ENCODE measurements around the gene SPATA31C2. TPM values are rescaled to one million over a fixed set of nuclear protein-coding genes. Genes with fewer than 3 reads are reported as not detected.

The SPATA31C2 gene
- total RNA-seq, 1 donor from 2014 or later, result not detected

DNA sequence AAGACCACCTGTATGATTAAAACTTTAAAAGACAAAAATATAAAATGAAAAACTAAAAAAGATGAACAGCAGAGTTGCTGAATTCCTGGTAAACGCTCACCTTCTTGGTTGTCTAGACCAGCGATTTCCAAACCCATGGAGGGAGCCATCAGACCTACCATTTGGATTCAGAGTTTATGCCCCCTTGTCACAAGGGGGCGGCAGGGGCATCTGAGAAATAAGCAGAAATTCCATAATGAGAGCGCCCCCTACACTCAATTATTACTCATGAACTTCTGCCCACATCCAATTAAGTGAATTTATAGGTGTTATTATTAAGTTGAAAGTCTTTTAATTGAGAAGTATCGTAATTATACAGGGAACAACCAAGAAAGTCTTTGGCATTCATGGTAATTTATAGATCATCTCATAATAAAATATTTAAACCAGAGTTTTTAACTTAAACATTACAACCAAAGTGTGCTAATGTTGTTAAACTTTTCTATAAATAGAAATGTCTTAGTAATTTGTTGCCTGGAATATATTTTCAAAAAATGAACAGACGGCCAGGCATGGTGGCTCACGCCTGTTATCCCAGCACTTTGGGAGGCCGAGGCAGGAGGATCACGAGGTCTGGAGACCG, 35.2 kb upstream of the SPATA31C2 start:
- DNase-seq (ENCODE audit: low read depth), result no peak
- TF ChIP-seq, protein P1, sequence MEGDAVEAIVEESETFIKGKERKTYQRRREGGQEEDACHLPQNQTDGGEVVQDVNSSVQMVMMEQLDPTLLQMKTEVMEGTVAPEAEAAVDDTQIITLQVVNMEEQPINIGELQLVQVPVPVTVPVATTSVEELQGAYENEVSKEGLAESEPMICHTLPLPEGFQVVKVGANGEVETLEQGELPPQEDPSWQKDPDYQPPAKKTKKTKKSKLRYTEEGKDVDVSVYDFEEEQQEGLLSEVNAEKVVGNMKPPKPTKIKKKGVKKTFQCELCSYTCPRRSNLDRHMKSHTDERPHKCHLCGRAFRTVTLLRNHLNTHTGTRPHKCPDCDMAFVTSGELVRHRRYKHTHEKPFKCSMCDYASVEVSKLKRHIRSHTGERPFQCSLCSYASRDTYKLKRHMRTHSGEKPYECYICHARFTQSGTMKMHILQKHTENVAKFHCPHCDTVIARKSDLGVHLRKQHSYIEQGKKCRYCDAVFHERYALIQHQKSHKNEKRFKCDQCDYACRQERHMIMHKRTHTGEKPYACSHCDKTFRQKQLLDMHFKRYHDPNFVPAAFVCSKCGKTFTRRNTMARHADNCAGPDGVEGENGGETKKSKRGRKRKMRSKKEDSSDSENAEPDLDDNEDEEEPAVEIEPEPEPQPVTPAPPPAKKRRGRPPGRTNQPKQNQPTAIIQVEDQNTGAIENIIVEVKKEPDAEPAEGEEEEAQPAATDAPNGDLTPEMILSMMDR (IDR thresholded peaks at IDR 0.05; ENCODE audit: insufficient read depth, low read length, poor library complexity, severe bottlenecking), result peak; percentile 91

DNA sequence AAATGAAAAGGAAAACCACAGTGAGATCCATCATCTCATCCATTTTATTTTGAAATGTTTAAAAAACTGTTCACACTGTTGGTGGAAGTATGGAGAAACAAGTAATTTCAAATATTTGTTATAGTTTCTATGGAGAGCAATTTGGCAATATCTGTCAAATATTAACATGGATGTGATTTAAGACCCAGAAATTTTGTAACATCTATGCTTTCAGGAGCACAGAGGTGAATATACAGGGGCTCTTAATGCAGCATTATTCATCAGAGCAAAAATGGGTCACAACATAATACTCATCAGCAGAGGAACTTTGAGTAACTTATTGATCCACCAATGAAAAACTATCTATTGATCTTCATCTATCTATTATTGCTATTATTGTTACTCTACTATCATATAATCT, 31.4 kb upstream of the SPATA31C2 start:
- Histone ChIP-seq H3K36me3 (ENCODE audit: control insufficient read depth, insufficient read depth, low read length) (no peaks in the 10 kb centered on the region), H3K4me3 (ENCODE audit: low read depth, low read length) (no peak overlapping the region), H3K27me3 (ENCODE audit: control insufficient read depth, insufficient read depth, low read length) (no peaks in the 10 kb centered on the region)
- no peak for DNase-seq (ENCODE audit: low read depth)
- TF ChIP-seq, protein P1 (IDR thresholded peaks at IDR 0.05; ENCODE audit: insufficient read depth, low read length, poor library complexity, severe bottlenecking), result no peak

More for the DNA sequence above, 35.2 kb upstream of the SPATA31C2 start:
- Histone ChIP-seq H3K27me3 (ENCODE audit: control insufficient read depth, insufficient read depth, low read length) (no peaks in the 10 kb centered on the region), H3K4me3 (ENCODE audit: low read depth, low read length) (no peak overlapping the region), H3K36me3 (ENCODE audit: control insufficient read depth, insufficient read depth, low read length) (no peaks in the 10 kb centered on the region)

DNA sequence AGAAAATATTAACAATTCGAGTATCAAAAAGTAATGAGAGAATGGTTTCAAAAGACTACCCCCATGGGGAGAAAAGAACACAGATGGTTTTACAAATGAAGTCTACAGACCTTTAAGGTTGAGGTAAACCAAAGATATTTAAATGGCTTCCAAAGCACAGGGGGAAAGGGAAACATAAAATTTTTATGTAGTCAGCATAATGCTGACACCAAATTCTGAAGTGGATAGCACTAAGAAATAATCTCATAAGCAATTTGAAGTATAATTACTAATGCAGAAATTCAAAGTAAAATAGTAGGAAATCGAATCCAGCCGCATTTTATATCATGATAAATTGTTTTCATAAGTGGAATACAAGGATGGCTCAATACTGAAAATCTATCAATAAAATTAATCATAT, 30.3 kb upstream of the SPATA31C2 start:
- no peak for DNase-seq (ENCODE audit: low read depth)
- Histone ChIP-seq H3K36me3 (ENCODE audit: control insufficient read depth, insufficient read depth, low read length) (no peaks in the 10 kb centered on the region), H3K27me3 (ENCODE audit: control insufficient read depth, insufficient read depth, low read length) (no peaks in the 10 kb centered on the region), H3K4me3 (ENCODE audit: low read depth, low read length) (no peak overlapping the region)
- TF ChIP-seq, protein P1 (IDR thresholded peaks at IDR 0.05; ENCODE audit: insufficient read depth, low read length, poor library complexity, severe bottlenecking), result no peak

DNA sequence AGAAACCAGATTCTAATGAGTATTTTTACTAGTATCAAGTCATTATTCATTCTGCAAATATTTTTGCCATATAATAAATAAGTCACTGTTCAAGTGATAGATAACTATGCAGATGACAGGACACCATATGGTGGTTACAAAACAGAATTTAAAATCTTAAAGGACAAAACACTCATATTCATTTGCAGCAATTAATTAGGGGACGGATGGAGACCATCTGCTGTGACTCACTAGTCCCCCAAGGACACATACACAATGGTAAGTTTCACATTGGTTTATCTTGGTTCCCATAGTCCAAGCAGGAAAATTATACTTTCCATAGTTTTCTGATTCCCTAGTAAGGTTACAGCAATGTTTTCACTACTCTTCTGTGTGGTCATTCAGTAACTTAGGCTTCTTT, 28.4 kb upstream of the SPATA31C2 start:
- no peak overlapping the region for H3K4me3 ChIP-seq (ENCODE audit: low read depth, low read length)
- no peaks in the 10 kb centered on the region for H3K27me3 ChIP-seq (ENCODE audit: control insufficient read depth, insufficient read depth, low read length)
- no peak for DNase-seq (ENCODE audit: low read depth)
- H3K36me3 ChIP-seq (ENCODE audit: control insufficient read depth, insufficient read depth, low read length), result no peaks in the 10 kb centered on the region
- TF ChIP-seq, protein P1 (IDR thresholded peaks at IDR 0.05; ENCODE audit: insufficient read depth, low read length, poor library complexity, severe bottlenecking), result no peak

DNA sequence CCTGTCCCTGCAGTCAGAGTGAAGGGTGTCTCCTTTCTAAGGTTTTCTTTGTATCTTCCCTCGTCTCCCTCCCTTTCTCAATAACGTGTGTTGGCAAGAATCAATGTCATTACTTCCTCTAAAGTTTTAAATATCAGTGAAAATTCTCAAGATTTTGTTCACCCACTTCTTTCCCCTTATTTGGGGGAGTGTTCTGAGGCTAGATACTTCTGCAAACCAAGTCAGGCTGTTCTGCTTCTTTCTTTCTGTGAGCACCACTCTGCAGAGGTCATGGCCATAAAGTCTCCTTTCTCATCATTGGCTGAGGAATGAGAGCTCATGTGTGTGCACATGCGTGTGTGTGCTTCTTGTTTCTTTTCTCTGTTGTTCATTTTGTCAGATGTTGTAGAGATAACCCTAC, 26.6 kb upstream of the SPATA31C2 start:
- DNase-seq (ENCODE audit: low read depth), result no peak
- TF ChIP-seq, protein P1 (IDR thresholded peaks at IDR 0.05; ENCODE audit: insufficient read depth, low read length, poor library complexity, severe bottlenecking), result no peak
- no peaks in the 10 kb centered on the region for H3K27me3 ChIP-seq (ENCODE audit: control insufficient read depth, insufficient read depth, low read length)
- no peak overlapping the region for H3K4me3 ChIP-seq (ENCODE audit: low read depth, low read length)
- H3K36me3 ChIP-seq (ENCODE audit: control insufficient read depth, insufficient read depth, low read length), result no peaks in the 10 kb centered on the region

DNA sequence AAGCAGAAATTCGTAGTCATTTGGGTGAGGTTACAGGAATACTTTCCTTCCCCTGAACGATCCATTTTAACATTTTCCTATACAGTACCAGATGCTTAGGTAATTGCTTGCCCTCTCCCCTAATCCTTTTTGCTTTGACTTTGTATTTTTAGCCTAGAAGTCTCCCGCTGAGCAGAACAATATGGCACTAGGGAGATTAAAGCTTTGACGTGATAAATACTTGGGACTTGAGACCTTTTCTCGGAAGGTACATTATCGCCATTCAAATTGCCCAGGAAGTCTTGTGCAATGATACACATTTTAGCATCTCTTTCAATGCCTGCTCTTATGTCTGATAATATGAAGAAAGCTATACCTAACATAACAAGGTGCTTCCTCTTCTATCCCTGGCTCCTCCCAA, 22.9 kb upstream of the SPATA31C2 start:
- TF ChIP-seq, protein P1 (IDR thresholded peaks at IDR 0.05; ENCODE audit: insufficient read depth, low read length, poor library complexity, severe bottlenecking), result no peak
- DNase-seq (ENCODE audit: low read depth), result no peak
- no peaks in the 10 kb centered on the region for H3K36me3 ChIP-seq (ENCODE audit: control insufficient read depth, insufficient read depth, low read length)
- no peak overlapping the region for H3K4me3 ChIP-seq (ENCODE audit: low read depth, low read length)
- H3K27me3 ChIP-seq (ENCODE audit: control insufficient read depth, insufficient read depth, low read length), result no peaks in the 10 kb centered on the region

Measured in kidney epithelial cell (primary cell).